Neural progenitor cell (in vitro differentiated cells): ENCODE measurements around the gene TMPRSS13. TPM values are rescaled to one million over a fixed set of nuclear protein-coding genes. Genes with fewer than 3 reads are reported as not detected.

Source experiments
- DNase-seq: peaks from one replicate; pipeline ENCODE4 v3.0.0-alpha.2; 2016; ENCODE audit warnings: low spot score
- H2AFZ ChIP-seq: fragments of 200-600 bp; sonication (generic); replicated peaks from 2 replicates; pipeline ENCODE4 v1.6.1; 2016; ENCODE audit warnings: antibody characterized with exemption
- H3F3A ChIP-seq: fragments of 200-600 bp; sonication (generic); 2 replicates; pipeline ENCODE4 v1.6.1; 2016; ENCODE audit warnings: antibody characterized with exemption, low read depth
- H3K27ac ChIP-seq: fragments of 200-600 bp; sonication (generic); 2 replicates; pipeline ENCODE4 v1.5.1; 2016; ENCODE audit warnings: mild to moderate bottlenecking
- H3K27me3 ChIP-seq: fragments of 200-600 bp; sonication (generic); 2 replicates; pipeline ENCODE4 v1.6.1; 2016; ENCODE audit warnings: mild to moderate bottlenecking, moderate library complexity
- H3K36me3 ChIP-seq: fragments of 200-600 bp; sonication (generic); 2 replicates; pipeline ENCODE4 v1.5.1; 2016
- H3K4me1 ChIP-seq: fragments of 200-600 bp; sonication (generic); 2 replicates; pipeline ENCODE4 v1.6.1; 2016; ENCODE audit warnings: mixed run types
- H3K4me2 ChIP-seq: fragments of 200-600 bp; sonication (generic); 2 replicates; pipeline ENCODE4 v1.6.1; 2016
- H3K4me3 ChIP-seq: fragments of 200-600 bp; sonication (generic); 2 replicates; pipeline ENCODE4 v1.5.1; 2016
- H3K79me2 ChIP-seq: fragments of 200-600 bp; sonication (generic); 2 replicates; pipeline ENCODE4 v1.6.1; 2016; ENCODE audit warnings: low read depth
- H3K9ac ChIP-seq: fragments of 200-600 bp; sonication (generic); 2 replicates; pipeline ENCODE4 v1.6.1; 2016
- H3K9me3 ChIP-seq: fragments of 200-600 bp; sonication (generic); 2 replicates; pipeline ENCODE4 v1.5.1; 2016; ENCODE audit warnings: low read depth
- H4K20me1 ChIP-seq: fragments of 200-600 bp; sonication (generic); 2 replicates; pipeline ENCODE4 v1.6.1; 2016; ENCODE audit warnings: low read depth
- H3K27ac Mint-ChIP-seq: 3 replicates; pipeline ENCODE4 v1.8.0; 2021; ENCODE audit warnings: mixed read lengths
- H3K27me3 Mint-ChIP-seq: 2 replicates; pipeline ENCODE4 v1.8.0; 2022; ENCODE audit warnings: low read depth, mild to moderate bottlenecking, inconsistent platforms, moderate library complexity, mixed read lengths; ENCODE audit not compliant: insufficient read depth
- H3K36me3 Mint-ChIP-seq: 3 replicates; pipeline ENCODE4 v1.8.0; 2021; ENCODE audit warnings: mixed read lengths
- H3K4me1 Mint-ChIP-seq: 3 replicates; pipeline ENCODE4 v1.8.0; 2021; ENCODE audit warnings: mixed read lengths
- H3K4me3 Mint-ChIP-seq: 3 replicates; pipeline ENCODE4 v1.8.0; 2021; ENCODE audit warnings: mild to moderate bottlenecking, moderate library complexity, mixed read lengths
- H3K9me3 Mint-ChIP-seq: 3 replicates; pipeline ENCODE4 v1.8.0; 2020; ENCODE audit warnings: mixed read lengths
- CTCF ChIP-seq: fragments of 200-600 bp; sonication (generic); IDR thresholded peaks from 2 replicates; pipeline ENCODE4 v1.5.1; 2017; ENCODE audit warnings: antibody characterized with exemption, mild to moderate bottlenecking
- EZH2 ChIP-seq: fragments of 200-600 bp; sonication (generic); IDR thresholded peaks from 2 replicates; pipeline ENCODE4 v1.6.1; 2017; ENCODE audit warnings: antibody characterized with exemption, mild to moderate bottlenecking, moderate library complexity
- EZH2phosphoT487 ChIP-seq: fragments of 200-600 bp; sonication (generic); IDR thresholded peaks from 2 replicates; pipeline ENCODE4 v1.6.1; 2017; ENCODE audit warnings: antibody characterized with exemption
- total RNA-seq: library from RNA; depleted of rRNA; stranded (reverse); fragments of >200 nt; gene quantifications from 2 replicates; pipeline ENCODE4 v1.2.3, GENCODE V29; 2015; ENCODE audit warnings: low replicate concordance

The TMPRSS13 gene
- total RNA-seq, 1 donor from 2014 or later = not detected

GRCh38 chr11:117851852-117852251 is 77.3 kb downstream of the TMPRSS13 start:
- DNase-seq = no peak
- no peak overlapping the region for H3K4me2 ChIP-seq
- no peaks in the 10 kb centered on the region for H3K27me3 ChIP-seq
- no peak overlapping the region for H2AFZ ChIP-seq
- H3K4me3 Mint-ChIP-seq = no peak overlapping the region
- no peak overlapping the region for H3K9ac ChIP-seq
- no peak overlapping the region for H3K27ac Mint-ChIP-seq
- H3K4me3 ChIP-seq = no peak overlapping the region
- peaks cover 7% of the 10 kb centered on the region for H3K4me1 ChIP-seq
- H3K9me3 Mint-ChIP-seq = peaks cover 15% of the 10 kb centered on the region
- peaks cover 19% of the 10 kb centered on the region for H3K79me2 ChIP-seq
- H4K20me1 ChIP-seq = peaks cover 28% of the 10 kb centered on the region
- no peaks in the 10 kb centered on the region for H3K36me3 ChIP-seq
- H3K4me1 Mint-ChIP-seq = peaks cover 5% of the 10 kb centered on the region
- H3K9me3 ChIP-seq = no peaks in the 10 kb centered on the region
- H3F3A ChIP-seq = no peaks in the 10 kb centered on the region
- no peak overlapping the region for H3K27ac ChIP-seq
- peaks cover 26% of the 10 kb centered on the region for H3K36me3 Mint-ChIP-seq
- TF ChIP-seq EZH2 = no peak
- H3K27me3 Mint-ChIP-seq = no peaks in the 10 kb centered on the region

- H3K9me3 Mint-ChIP-seq = peaks cover 15% of the 10 kb centered on the region
- no peak overlapping the region for H3K27ac ChIP-seq
- peak; percentile 36 for DNase-seq
Measured at GRCh38 chr11:117851106-117851505, 78.1 kb downstream of the TMPRSS13 start.

More at GRCh38 chr11:117851106-117851505, 78.1 kb downstream of the TMPRSS13 start:
- no peak overlapping the region for H2AFZ ChIP-seq
- H3F3A ChIP-seq = no peaks in the 10 kb centered on the region
- no peak overlapping the region for H3K4me2 ChIP-seq
- no peaks in the 10 kb centered on the region for H3K9me3 ChIP-seq
- Mint-ChIP-seq H3K27ac (no peak overlapping the region), H3K36me3 (peaks cover 26% of the 10 kb centered on the region), H3K4me3 (no peak overlapping the region), H3K4me1 (peaks cover 5% of the 10 kb centered on the region), H3K27me3 (no peaks in the 10 kb centered on the region)
- H3K36me3 ChIP-seq = no peaks in the 10 kb centered on the region
- H3K79me2 ChIP-seq = peaks cover 14% of the 10 kb centered on the region
- no peak overlapping the region for H3K4me3 ChIP-seq
- H3K9ac ChIP-seq = no peak overlapping the region
- H3K27me3 ChIP-seq = no peaks in the 10 kb centered on the region
- peaks cover 7% of the 10 kb centered on the region for H3K4me1 ChIP-seq
- H4K20me1 ChIP-seq = peaks cover 20% of the 10 kb centered on the region
- TF ChIP-seq CTCF (no peak), EZH2 (no peak), EZH2phosphoT487 (no peak)

Other genes starting within 250 kb of the TMPRSS13 start
- 0.06 TPM in 2 replicates for gene DSCAML1, start 132.2 kb downstream of the TMPRSS13 start, total RNA-seq
- 1.7 and 1.9 TPM in 2 replicates for gene FXYD2, start 104.7 kb downstream of the TMPRSS13 start, total RNA-seq
- 95.6 and 123 TPM in 2 replicates for gene FXYD6, start 52.7 kb downstream of the TMPRSS13 start, total RNA-seq
- gene IL10RA, start 57.0 kb upstream of the TMPRSS13 start, total RNA-seq = 0.12 TPM in 1 of 2 replicates, not detected in the other
- not detected in 2 replicates for gene TMPRSS4, start 147.7 kb upstream of the TMPRSS13 start, total RNA-seq
- gene SMIM35, start 157.6 kb upstream of the TMPRSS13 start, total RNA-seq = not detected in 2 replicates
- 3.6 and 7.1 TPM in 2 replicates for gene SCN4B, start 223.4 kb upstream of the TMPRSS13 start, total RNA-seq
- 0.15 and 0.37 TPM in 2 replicates for gene SCN2B, start 247.2 kb upstream of the TMPRSS13 start, total RNA-seq